GM13976 (cell line): Measurements from ENCODE around the gene GRAMD1C.
"Not testable (repeated sequence)": the region's sequence is repeated elsewhere in the genome, so short reads cannot be mapped to it uniquely, and the experiment has no call there.

ENCODE experiments used
- DNase-seq: peaks from one replicate; pipeline ENCODE4 v3.0.0; 2012; ENCODE audit warnings: low spot score
- CTCF ChIP-seq: IDR thresholded peaks from 2 replicates; pipeline ENCODE4 v1.5.1; 2012; ENCODE audit warnings: borderline replicate concordance, mild to moderate bottlenecking; ENCODE audit not compliant: insufficient read depth; ENCODE audit errors: extremely low read depth, missing control alignments, control extremely low read depth
- in situ Hi-C: fragments of 300-500 bp; cut with MboI; formaldehyde crosslinking; loops from one replicate; pipeline ENCODE4 v1.12.0; 2022; ENCODE audit warnings: low sequenced_read_pairs, mixed read lengths, inconsistent platforms; ENCODE audit not compliant: unreplicated experiment

Gene GRAMD1C

GRCh38 chr3:113832477-113833164, 6.0 kb upstream of the GRAMD1C start:
- no peak for TF ChIP-seq CTCF
- no peak for DNase-seq
- in situ Hi-C loops = no loop called here

GRCh38 chr3:113834983-113835382, 3.6 kb upstream of the GRAMD1C start:
- no peak for DNase-seq
- no peak for TF ChIP-seq CTCF
- in situ Hi-C loops = no loop called here

GRCh38 chr3:113839551-113839950, 963 bp downstream of the GRAMD1C start:
- no peak for TF ChIP-seq CTCF
- in situ Hi-C loops = no loop called here
- DNase-seq = no peak

- TF ChIP-seq CTCF = peak; percentile 26
- peak; percentile 47 for DNase-seq
- in situ Hi-C loops = loop anchor here (10.0 kb wide), 1 partner anchor 70 kb away; no protein-coding TSS in a partner anchor
These were observed 6.1 kb downstream of the GRAMD1C start for GRCh38 chr3:113844622-113845222.

- in situ Hi-C loops = loop anchor here (10.0 kb wide), 1 partner anchor 68 kb away; no protein-coding TSS in a partner anchor
- DNase-seq = no peak
- TF ChIP-seq CTCF = no peak
These were observed 8.7 kb downstream of the GRAMD1C start for GRCh38 chr3:113847247-113847646.

- DNase-seq = no peak
- no peak for TF ChIP-seq CTCF
- in situ Hi-C loops = loop anchor here (10.0 kb wide), 1 partner anchor 67 kb away; no protein-coding TSS in a partner anchor
These were observed 9.3 kb downstream of the GRAMD1C start for GRCh38 chr3:113847664-113848461.

GRCh38 chr3:113849071-113849470, 10.5 kb downstream of the GRAMD1C start:
- DNase-seq = not testable (repeated sequence)
- in situ Hi-C loops = loop anchor here (10.0 kb wide), 1 partner anchor 66 kb away; no protein-coding TSS in a partner anchor

- DNase-seq = not testable (repeated sequence)
- in situ Hi-C loops = loop anchor here (10.0 kb wide), 1 partner anchor 65 kb away; no protein-coding TSS in a partner anchor
These were observed 11.3 kb downstream of the GRAMD1C start for GRCh38 chr3:113849841-113850240.

GRCh38 chr3:113850391-113850790, 11.8 kb downstream of the GRAMD1C start:
- in situ Hi-C loops, DNase-seq: not testable (repeated sequence)
